ENCODE data around the gene GRN.
A peak's percentile ranks its signal among the peaks of the same experiment; 100 is the strongest.
"Not testable (repeated sequence)": the region's sequence is repeated elsewhere in the genome, so short reads cannot be mapped to it uniquely, and the experiment has no call there.

The GRN gene

GRCh38 chr17:44343510-44344209 is 1.4 kb upstream of the GRN start:
- Histone ChIP-seq H3F3A (ENCODE audit: control insufficient read depth, insufficient read depth) (peaks cover 21% of the 10 kb centered on the region), H3K36me3 (ENCODE audit: control insufficient read depth, low read length) (peaks cover 8% of the 10 kb centered on the region), H3K9me2 (replicated peaks; ENCODE audit: control insufficient read depth, low read length) (no peaks in the 10 kb centered on the region), H3K4me2 (ENCODE audit: low read length) (peak overlapping the region; percentile 100), H3K4me3 (ENCODE audit: low read length) (no peak overlapping the region), H3K27me3 (ENCODE audit: control insufficient read depth, low read length) (peaks cover 2% of the 10 kb centered on the region; the same call in 1 of the 2 replicates), H3K79me2 (ENCODE audit: control insufficient read depth, low read length) (peaks cover 19% of the 10 kb centered on the region), H4K20me1 (ENCODE audit: control insufficient read depth, insufficient read depth, low read depth, low read length) (no peaks in the 10 kb centered on the region), H3K4me1 (ENCODE audit: control insufficient read depth, low read length) (peaks cover 39% of the 10 kb centered on the region), H3K9me3 (ENCODE audit: control insufficient read depth, insufficient read depth, low read length) (no peaks in the 10 kb centered on the region), H3K27ac (ENCODE audit: low read depth, low read length) (no peak overlapping the region)
- no peak for TF ChIP-seq CTCF (IDR thresholded peaks at IDR 0.05; ENCODE audit: low read depth, low read length, poor library complexity, severe bottlenecking)
- TF ChIP-seq EZH2phosphoT487 (IDR thresholded peaks at IDR 0.05; ENCODE audit: borderline replicate concordance, low read length): no peak

- Histone ChIP-seq H3F3A (ENCODE audit: control insufficient read depth, insufficient read depth) (peaks cover 21% of the 10 kb centered on the region), H3K9me3 (ENCODE audit: control insufficient read depth, insufficient read depth, low read length) (no peaks in the 10 kb centered on the region), H4K20me1 (ENCODE audit: control insufficient read depth, insufficient read depth, low read depth, low read length) (no peaks in the 10 kb centered on the region), H3K79me2 (ENCODE audit: control insufficient read depth, low read length) (peaks cover 25% of the 10 kb centered on the region), H3K27me3 (ENCODE audit: control insufficient read depth, low read length) (peaks cover 2% of the 10 kb centered on the region; the same call in 1 of the 2 replicates), H3K9me2 (replicated peaks; ENCODE audit: control insufficient read depth, low read length) (no peaks in the 10 kb centered on the region), H3K36me3 (ENCODE audit: control insufficient read depth, low read length) (peaks cover 27% of the 10 kb centered on the region), H3K27ac (ENCODE audit: low read depth, low read length) (peak overlapping the region; percentile 86), H3K4me2 (ENCODE audit: low read length) (peak overlapping the region; percentile 100), H3K4me3 (ENCODE audit: low read length) (peak overlapping the region; percentile 100), H3K4me1 (ENCODE audit: control insufficient read depth, low read length) (peaks cover 50% of the 10 kb centered on the region)
- TF ChIP-seq EZH2phosphoT487 (IDR thresholded peaks at IDR 0.05; ENCODE audit: borderline replicate concordance, low read length) (no peak), CTCF (IDR thresholded peaks at IDR 0.05; ENCODE audit: low read depth, low read length, poor library complexity, severe bottlenecking) (peak; percentile 94)
Observed at GRCh38 chr17:44345454-44346026, 438 bp downstream of the GRN start.

GRCh38 chr17:44346064-44346844 is 1.2 kb downstream of the GRN start:
- peak overlapping the region; percentile 86 for H3K27ac ChIP-seq (ENCODE audit: low read depth, low read length)
- H3K4me3 ChIP-seq (ENCODE audit: low read length): peak overlapping the region; percentile 100
- H3F3A ChIP-seq (ENCODE audit: control insufficient read depth, insufficient read depth): peaks cover 21% of the 10 kb centered on the region
- H3K27me3 ChIP-seq (ENCODE audit: control insufficient read depth, low read length): peaks cover 2% of the 10 kb centered on the region; the same call in 1 of the 2 replicates
- peaks cover 25% of the 10 kb centered on the region for H3K79me2 ChIP-seq (ENCODE audit: control insufficient read depth, low read length)
- H3K9me3 ChIP-seq (ENCODE audit: control insufficient read depth, insufficient read depth, low read length): no peaks in the 10 kb centered on the region
- H3K4me1 ChIP-seq (ENCODE audit: control insufficient read depth, low read length): peaks cover 55% of the 10 kb centered on the region
- H3K9me2 ChIP-seq (replicated peaks; ENCODE audit: control insufficient read depth, low read length): no peaks in the 10 kb centered on the region
- peaks cover 34% of the 10 kb centered on the region for H3K36me3 ChIP-seq (ENCODE audit: control insufficient read depth, low read length)
- TF ChIP-seq CTCF (IDR thresholded peaks at IDR 0.05; ENCODE audit: low read depth, low read length, poor library complexity, severe bottlenecking) (no peak), EZH2phosphoT487 (IDR thresholded peaks at IDR 0.05; ENCODE audit: borderline replicate concordance, low read length) (no peak)
- peak overlapping the region; percentile 100 for H3K4me2 ChIP-seq (ENCODE audit: low read length)
- no peaks in the 10 kb centered on the region for H4K20me1 ChIP-seq (ENCODE audit: control insufficient read depth, insufficient read depth, low read depth, low read length)

- H3K4me3 ChIP-seq (ENCODE audit: low read length): peak overlapping the region; percentile 100
- not testable (repeated sequence) for H3K9me2 ChIP-seq (replicated peaks; ENCODE audit: control insufficient read depth, low read length); H3K27me3 ChIP-seq (ENCODE audit: control insufficient read depth, low read length); H3K9me3 ChIP-seq (ENCODE audit: control insufficient read depth, insufficient read depth, low read length); H4K20me1 ChIP-seq (ENCODE audit: control insufficient read depth, insufficient read depth, low read depth, low read length)
- H3K79me2 ChIP-seq (ENCODE audit: control insufficient read depth, low read length): peaks cover 25% of the 10 kb centered on the region
- H3K36me3 ChIP-seq (ENCODE audit: control insufficient read depth, low read length): peaks cover 46% of the 10 kb centered on the region
- peaks cover 21% of the 10 kb centered on the region for H3F3A ChIP-seq (ENCODE audit: control insufficient read depth, insufficient read depth)
- peaks cover 55% of the 10 kb centered on the region for H3K4me1 ChIP-seq (ENCODE audit: control insufficient read depth, low read length)
- peak overlapping the region; percentile 86 for H3K27ac ChIP-seq (ENCODE audit: low read depth, low read length)
- H3K4me2 ChIP-seq (ENCODE audit: low read length): peak overlapping the region; percentile 100
Observed at GRCh38 chr17:44347206-44348055, 2.3 kb downstream of the GRN start.
